Kidney (tissue), 14 donors: ENCODE measurements around the gene PTPN1. TPM values are rescaled to one million over a fixed set of nuclear protein-coding genes. Genes with fewer than 3 reads are reported as not detected.
A peak's percentile ranks its signal among the peaks of the same experiment; 100 is the strongest.

Source experiments
- DNase-seq, 5 donors: peaks; one replicate each; pipeline ENCODE4 v3.0.0-alpha.2; 2013 to 2020
- FAIRE-seq: peaks from 2 replicates; lab custom pipeline; 2012; peaks lifted over from hg19 to GRCh38; lab: Jason Lieb, UNC
- H3K27ac ChIP-seq, 2 donors: one replicate each; pipeline ENCODE4 v1.7.0; 2013; ENCODE audit warnings: low read depth in 2 of 2, low read length in 2 of 2, inconsistent platforms in 1 of 2
- H3K27me3 ChIP-seq: one replicate; pipeline ENCODE4 v1.7.1; 2013; ENCODE audit warnings: low read length, inconsistent platforms; ENCODE audit not compliant: control insufficient read depth, insufficient read depth
- H3K36me3 ChIP-seq, 3 donors: one replicate each; pipeline versions ENCODE4 v1.7.0 to v1.7.1; 2013; ENCODE audit warnings: low read length in 3 of 3, control low read depth in 1 of 3, inconsistent platforms in 1 of 3; ENCODE audit not compliant: insufficient read depth in 3 of 3, control insufficient read depth in 2 of 3
- H3K4me1 ChIP-seq, 3 donors: one replicate each; pipeline versions ENCODE4 v1.7.0 to v1.7.1; 2013; ENCODE audit warnings: low read length in 3 of 3, inconsistent platforms in 1 of 3, low read depth in 1 of 3; ENCODE audit not compliant: control insufficient read depth in 2 of 3, insufficient read depth in 2 of 3
- H3K4me3 ChIP-seq, 3 donors: one replicate each; pipeline versions ENCODE4 v1.7.0 to v1.8.1; 2013; ENCODE audit warnings: low read length in 3 of 3, control low read depth in 1 of 3, inconsistent platforms in 1 of 3
- H3K9ac ChIP-seq, 3 donors: one replicate each; pipeline versions ENCODE4 v1.7.0 to v1.7.1; 2013; ENCODE audit warnings: low read length in 3 of 3, control low read depth in 1 of 3, inconsistent platforms in 1 of 3
- H3K9me3 ChIP-seq, 3 donors: one replicate each; pipeline versions ENCODE4 v1.7.0 to v1.7.1; 2013; ENCODE audit warnings: low read length in 3 of 3, control low read depth in 1 of 3, inconsistent platforms in 1 of 3; ENCODE audit not compliant: control insufficient read depth in 2 of 3, insufficient read depth in 1 of 3
- intact Hi-C: fragments of 100-400 bp; cut with DNase I; formaldehyde crosslinking; loops from one replicate; pipeline ENCODE4 v1.11.1; 2022
- polyA plus RNA-seq: library from polyadenylated mRNA; stranded (reverse); fragments of 350-450 nt; fragmentation: Illumina TruSeq; extraction: RNeasy Lipid Tissue Mini Kit (QIAGEN cat#74804); gene quantifications from one replicate; pipeline ENCODE4 v1.2.3, GENCODE V29; 2014; ENCODE audit warnings: low read depth, low replicate concordance; ENCODE audit not compliant: insufficient read depth
- total RNA-seq: library from RNA; stranded (reverse); fragmentation: NEBNext Ultra II Directional; extraction: Animal tissue kit (Norgen Biotek cat#: 25700); gene quantifications from one replicate; pipeline ENCODE4 v1.2.1, GENCODE V29; 2021
- TF ChIP-seq, protein P1 (sequence below): IDR thresholded peaks from 3 replicates; pipeline ENCODE4 v1.5.1; 2012; ENCODE audit warnings: mild to moderate bottlenecking, moderate library complexity, borderline replicate concordance; ENCODE audit not compliant: insufficient read depth; ENCODE audit errors: extremely low read depth
- donor health status: control.
- donor health status: control.
- donor health status: control.
- donor health status: control.
- donor health status: control.
- donor health status: DM: yes; HTN: yes; CAD: no.
- donor health status: Normal renal cell carcinoma (clear cell type).

Gene PTPN1
- total and polyA plus RNA-seq, 2 donors from 2014 or later: 29.6 to 80.4 TPM

- no peaks in the 10 kb centered on the region for H3K27me3 ChIP-seq
- intact Hi-C loops: no loop called here
- H3K4me3 ChIP-seq: no peak overlapping the region
- H3K27ac ChIP-seq: peak overlapping the region in 1 of 2 donors; percentile 21
- H3K36me3 ChIP-seq: no peaks in the 10 kb centered on the region
- H3K9me3 ChIP-seq: no peaks in the 10 kb centered on the region
- no peak for FAIRE-seq
- TF ChIP-seq, protein P1, sequence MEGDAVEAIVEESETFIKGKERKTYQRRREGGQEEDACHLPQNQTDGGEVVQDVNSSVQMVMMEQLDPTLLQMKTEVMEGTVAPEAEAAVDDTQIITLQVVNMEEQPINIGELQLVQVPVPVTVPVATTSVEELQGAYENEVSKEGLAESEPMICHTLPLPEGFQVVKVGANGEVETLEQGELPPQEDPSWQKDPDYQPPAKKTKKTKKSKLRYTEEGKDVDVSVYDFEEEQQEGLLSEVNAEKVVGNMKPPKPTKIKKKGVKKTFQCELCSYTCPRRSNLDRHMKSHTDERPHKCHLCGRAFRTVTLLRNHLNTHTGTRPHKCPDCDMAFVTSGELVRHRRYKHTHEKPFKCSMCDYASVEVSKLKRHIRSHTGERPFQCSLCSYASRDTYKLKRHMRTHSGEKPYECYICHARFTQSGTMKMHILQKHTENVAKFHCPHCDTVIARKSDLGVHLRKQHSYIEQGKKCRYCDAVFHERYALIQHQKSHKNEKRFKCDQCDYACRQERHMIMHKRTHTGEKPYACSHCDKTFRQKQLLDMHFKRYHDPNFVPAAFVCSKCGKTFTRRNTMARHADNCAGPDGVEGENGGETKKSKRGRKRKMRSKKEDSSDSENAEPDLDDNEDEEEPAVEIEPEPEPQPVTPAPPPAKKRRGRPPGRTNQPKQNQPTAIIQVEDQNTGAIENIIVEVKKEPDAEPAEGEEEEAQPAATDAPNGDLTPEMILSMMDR: no peak
- H3K9ac ChIP-seq: no peak overlapping the region
- DNase-seq: no peak
- peaks cover 0 to 27% (median 22%) of the 10 kb centered on the region in 3 donors for H3K4me1 ChIP-seq
These were observed 17.9 kb downstream of the PTPN1 start for GRCh38 chr20:50528129-50528528.

DNA sequence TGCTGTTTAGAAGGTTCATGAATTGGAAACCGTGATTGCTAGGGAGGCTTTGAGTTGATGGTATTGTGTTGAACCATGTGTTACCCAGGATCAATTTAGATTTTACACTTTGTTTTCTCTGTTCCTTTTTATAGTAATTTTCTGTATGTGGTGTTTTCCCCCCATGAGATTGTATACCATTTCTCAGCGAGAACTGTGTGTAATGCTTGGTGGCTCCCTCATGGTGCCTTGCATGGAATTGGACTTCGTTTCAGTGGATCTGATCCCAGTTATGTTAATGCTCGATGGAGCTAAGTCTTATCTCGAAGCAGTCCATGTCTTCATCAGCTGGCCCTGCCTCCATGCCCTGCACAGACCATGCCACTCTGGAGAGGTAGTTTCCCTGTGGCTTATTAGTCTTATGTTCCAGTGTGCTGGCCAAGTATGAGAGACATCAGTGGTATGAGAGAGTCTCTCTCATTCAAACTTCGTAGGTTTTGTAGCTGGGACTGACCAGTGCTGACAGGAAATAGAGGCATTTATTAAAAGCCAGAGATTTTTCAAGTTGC lies 18.7 kb downstream of the PTPN1 start:
- no peak for FAIRE-seq
- Histone ChIP-seq H3K9me3 (no peaks in the 10 kb centered on the region), H3K27me3 (no peaks in the 10 kb centered on the region), H3K27ac (peak overlapping the region in 1 of 2 donors; percentile 44), H3K9ac (no peak overlapping the region), H3K36me3 (no peaks in the 10 kb centered on the region), H3K4me1 (peaks cover 0 to 27% (median 22%) of the 10 kb centered on the region in 3 donors), H3K4me3 (no peak overlapping the region)
- intact Hi-C loops: no loop called here
- TF ChIP-seq, protein P1: no peak
- DNase-seq: no peak

GRCh38 chr20:50532221-50532620 lies 22.0 kb downstream of the PTPN1 start:
- TF ChIP-seq, protein P1: no peak
- no peak for DNase-seq
- Histone ChIP-seq H3K36me3 (no peaks in the 10 kb centered on the region), H3K27ac (peak overlapping the region in 1 of 2 donors; percentile 87), H3K4me1 (peaks cover 0 to 19% (median 16%) of the 10 kb centered on the region in 3 donors), H3K27me3 (no peaks in the 10 kb centered on the region), H3K9me3 (no peaks in the 10 kb centered on the region), H3K9ac (no peak overlapping the region), H3K4me3 (peak overlapping the region in 2 of 3 donors; percentile 11 to 15)
- intact Hi-C loops: no loop called here
- no peak for FAIRE-seq
